HG03039 (cell line): Measurements from ENCODE around the gene FAM234A.
"Not testable (repeated sequence)": the region's sequence is repeated elsewhere in the genome, so short reads cannot be mapped to it uniquely, and the experiment has no call there.

Experiments used
- ATAC-seq: cut with Tn5 transposase; IDR thresholded peaks from one replicate; pipeline ENCODE4 v1.9.1; 2021; ENCODE audit warnings: mild to moderate bottlenecking, moderate library complexity; ENCODE audit not compliant: unreplicated experiment

FAM234A gene

DNA sequence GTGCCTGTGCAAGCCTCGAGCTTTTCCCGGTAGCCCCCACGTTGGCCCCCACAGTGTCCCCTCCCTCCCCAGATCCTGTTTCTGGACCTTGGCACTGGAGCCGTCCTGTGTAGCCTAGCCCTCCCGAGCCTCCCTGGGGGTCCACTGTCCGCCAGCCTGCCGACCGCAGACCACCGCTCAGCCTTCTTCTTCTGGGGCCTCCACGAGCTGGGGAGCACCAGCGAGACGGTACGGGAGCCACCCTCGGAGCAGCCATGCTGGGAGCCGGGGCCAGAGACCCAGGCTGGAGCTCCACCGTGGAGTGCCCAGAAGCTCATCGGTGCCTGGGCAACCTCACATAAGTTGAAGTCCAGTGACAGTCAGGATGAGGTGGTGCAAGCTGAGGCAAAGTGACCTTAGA, 29.3 kb downstream of the FAM234A start:
- no peak for ATAC-seq

- ATAC-seq: no peak
These were observed 29.9 kb downstream of the FAM234A start for GRCh38 chr16:264440-264951.

GRCh38 chr16:265002-265529, 30.4 kb downstream of the FAM234A start:
- ATAC-seq: no peak

DNA sequence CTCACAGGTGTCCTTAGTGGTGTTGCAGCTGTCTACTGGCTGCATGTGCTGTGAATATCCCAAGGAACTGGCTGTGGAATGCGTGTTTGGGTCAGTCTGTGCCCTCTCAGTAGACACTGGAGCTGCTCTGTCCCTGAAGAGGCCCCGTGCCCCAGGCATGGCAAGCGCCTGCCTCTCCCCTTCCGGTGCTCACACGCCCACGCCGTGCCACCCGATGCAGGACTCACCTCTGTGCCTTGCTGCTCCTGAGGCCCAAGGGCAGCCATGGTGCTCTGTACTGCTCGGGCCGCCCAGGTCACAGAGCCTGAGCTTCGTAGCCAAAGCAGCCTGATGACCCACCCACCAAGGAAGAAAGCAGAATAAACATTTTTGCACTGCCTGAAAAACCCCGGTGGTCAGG, 31.1 kb downstream of the FAM234A start:
- no peak for ATAC-seq

- no peak for ATAC-seq
These were observed 31.9 kb downstream of the FAM234A start for GRCh38 chr16:266258-267164.

DNA sequence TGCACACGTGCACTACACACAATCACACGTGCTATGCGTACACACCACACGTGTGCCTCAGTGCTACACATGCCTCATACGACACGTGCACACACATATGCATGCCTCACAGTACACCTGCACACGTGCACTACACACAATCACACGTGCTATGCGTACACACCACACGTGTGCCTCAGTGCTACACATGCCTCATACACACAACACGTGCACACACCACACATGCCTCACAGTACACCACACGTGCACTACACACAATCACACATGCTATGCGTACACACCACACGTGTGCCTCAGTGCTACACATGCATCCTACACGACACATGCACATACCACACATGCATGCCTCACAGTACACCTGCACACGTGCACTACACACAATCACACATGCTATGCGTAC, 32.9 kb downstream of the FAM234A start:
- ATAC-seq: not testable (repeated sequence)

DNA sequence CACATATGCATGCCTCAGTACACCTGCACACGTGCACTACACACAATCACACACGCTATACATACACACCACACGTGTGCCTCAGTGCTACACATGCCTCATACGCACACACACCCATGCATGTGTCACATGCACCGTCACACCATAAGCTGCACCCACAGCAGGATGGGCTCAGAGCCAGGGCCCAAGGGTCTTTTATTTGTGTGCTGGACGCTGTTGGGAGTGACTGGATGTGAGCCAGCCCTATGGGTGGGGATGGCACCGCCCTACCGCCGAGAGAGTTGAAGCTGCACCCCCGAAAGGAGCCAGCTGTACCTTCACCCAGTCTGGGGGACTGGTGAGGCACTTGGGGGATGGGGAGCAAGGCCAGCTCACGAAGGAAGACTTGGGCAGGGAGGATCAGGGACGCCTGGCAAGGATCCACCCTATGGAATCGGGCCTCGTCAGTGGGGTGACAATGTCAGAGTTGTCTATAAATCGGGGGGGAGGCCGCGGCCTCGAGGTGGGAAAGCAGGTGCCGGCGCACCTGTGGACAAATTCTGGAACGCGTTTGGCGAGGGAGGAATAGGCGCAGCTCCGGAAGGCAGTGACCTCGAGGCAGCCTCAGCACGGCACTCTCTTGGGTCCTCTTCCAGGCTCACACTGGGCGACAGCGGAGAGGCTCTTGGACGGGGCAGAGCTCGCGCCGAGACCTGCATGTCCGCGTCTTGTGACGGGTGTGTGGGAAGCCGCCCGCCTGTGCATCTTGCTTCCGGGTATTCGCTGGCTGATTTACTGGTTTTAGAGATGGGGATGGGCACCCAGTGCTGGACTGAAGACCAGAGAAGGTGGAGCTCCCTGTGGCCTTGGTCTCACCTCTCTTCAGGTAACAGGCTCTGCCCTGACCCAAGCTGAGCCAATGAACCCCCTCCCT, 33.8 kb downstream of the FAM234A start:
- no peak for ATAC-seq

- ATAC-seq: no peak
These were observed 34.6 kb downstream of the FAM234A start for GRCh38 chr16:269061-269796.

- no peak for ATAC-seq
These were observed 36.0 kb downstream of the FAM234A start for GRCh38 chr16:270381-271255.

GRCh38 chr16:272633-273546, 38.3 kb downstream of the FAM234A start:
- no peak for ATAC-seq

DNA sequence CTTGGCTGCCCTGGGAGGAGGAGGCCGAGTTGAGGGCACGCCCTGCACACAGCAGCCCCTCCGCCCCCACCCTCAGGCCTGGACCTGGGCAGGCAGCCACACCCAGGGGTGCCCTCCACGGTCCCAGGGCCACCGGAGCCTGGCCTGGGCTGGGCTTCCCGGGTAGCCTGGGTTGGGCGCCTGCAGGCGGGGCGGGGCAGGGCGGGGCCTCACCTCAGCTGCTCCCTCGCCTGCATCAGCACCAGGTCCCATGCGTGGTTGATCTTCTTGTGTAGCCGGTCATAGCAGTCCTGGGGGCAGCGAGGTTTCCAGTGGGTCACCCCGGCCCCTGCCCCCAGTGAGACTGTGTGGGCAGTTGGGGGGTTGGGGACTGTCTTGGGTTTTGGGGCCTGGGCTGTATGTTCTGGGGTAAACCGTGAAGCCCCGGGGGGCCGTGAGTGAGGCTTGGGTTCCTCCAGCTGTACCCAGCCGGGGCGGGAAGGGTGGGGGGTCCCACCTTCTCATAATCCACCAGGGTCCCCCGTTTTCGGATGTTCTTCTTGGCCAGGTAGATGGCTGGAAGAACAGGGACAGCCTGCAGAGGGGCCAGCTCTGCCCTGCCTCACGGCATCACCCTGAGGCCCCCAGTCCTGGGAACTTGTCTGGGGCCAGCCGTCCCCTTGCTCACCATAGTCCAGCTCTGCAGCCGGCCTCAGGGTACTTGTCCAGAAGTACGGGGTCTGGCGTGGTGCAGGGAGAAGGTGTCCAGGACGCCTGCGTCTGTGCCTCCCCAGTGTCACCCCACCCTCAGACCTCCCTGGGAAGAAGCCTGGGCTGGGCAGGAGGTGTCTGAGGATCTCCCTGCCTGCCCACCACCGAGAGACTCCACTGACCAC, 39.2 kb downstream of the FAM234A start:
- no peak for ATAC-seq

- no peak for ATAC-seq
These were observed 40.5 kb downstream of the FAM234A start for GRCh38 chr16:275041-275641.

DNA sequence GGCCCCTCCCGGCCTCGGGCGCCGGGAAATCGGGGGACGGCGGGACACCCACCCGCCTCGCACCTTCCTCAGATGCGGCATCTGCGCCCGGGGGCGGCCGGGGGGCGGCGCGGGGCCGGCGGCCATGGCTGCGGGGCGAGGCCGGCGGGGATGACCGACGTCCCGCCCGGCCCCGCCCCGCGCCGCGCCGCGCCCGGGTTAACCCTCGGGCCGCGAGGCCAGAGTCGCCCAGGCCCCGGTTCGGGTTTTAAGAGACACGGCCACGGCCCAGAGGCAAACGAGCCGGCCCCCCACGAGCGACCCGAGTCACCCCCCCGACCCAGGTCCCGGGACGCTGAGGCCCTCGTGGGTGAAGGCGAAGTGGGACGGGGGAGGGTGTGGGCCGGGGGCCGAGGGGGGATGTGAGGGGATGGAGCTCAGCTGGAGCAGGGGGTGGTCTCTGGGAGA, 41.2 kb downstream of the FAM234A start, which contains the start of gene RGS11:
Gene RGS11 (minus strand): TSS at position 159 of the 447 bp plus-strand sequence. CDS start 33 bp downstream, at position 126.
- ATAC-seq: no peak

DNA sequence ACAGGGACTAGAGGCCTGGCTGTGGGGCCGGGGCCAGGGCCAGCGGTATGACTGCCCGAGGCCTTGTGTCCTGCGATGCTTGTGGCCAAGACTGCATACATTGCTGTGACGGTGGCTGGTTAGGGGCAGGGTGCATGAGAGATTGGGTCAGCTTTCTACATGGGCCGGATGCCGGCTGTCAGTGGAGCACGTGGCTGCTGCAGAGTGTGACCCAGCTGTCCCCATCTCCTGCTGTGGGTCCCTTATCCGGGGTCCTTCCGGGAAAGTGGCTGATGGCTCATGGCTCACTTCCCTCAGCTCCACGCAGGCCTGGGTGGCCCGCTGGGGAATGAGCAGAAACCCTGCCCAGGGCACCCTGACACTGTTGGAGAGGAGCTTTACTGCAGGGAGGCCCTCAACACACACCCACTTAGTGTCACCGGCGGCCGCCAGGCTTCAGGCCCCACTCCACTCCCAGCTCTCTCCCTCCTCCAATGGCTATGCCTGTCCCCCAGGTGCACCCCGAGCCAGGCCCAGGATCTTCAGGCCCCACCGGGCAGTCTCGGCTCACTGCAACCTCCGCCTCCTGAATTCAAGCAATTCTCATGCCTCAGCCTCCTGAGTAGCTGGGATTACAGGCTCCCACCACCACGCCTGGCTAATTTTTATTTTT, 41.9 kb downstream of the FAM234A start:
- no peak for ATAC-seq

GRCh38 chr16:278863-279366, 44.3 kb downstream of the FAM234A start:
- ATAC-seq: no peak

DNA sequence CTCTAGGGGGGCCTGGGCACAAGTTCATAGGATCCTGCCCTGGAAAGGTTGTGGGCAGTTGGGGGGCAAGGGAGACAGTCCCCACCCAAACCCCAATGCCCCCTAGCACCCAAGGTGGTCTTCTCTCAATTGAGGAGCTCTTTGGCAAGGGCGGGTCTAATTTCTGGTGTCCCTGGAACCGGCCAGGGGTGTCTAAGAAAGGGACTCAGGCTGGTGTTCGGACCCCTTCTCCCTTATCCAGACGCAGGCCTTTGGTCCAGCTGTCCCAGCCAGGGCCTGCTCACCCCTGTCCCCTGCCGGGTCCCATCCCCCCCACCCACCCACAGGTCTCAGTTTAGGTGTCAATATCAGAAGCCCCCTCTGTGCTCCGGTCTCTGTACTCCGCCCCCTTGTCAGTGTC, 44.9 kb downstream of the FAM234A start:
- no peak for ATAC-seq
